Panc1 (cell line): Measurements from ENCODE around the gene FAM3C. TPM values are rescaled to one million over a fixed set of nuclear protein-coding genes. Genes with fewer than 3 reads are reported as not detected.
"Not testable (repeated sequence)": the region's sequence is repeated elsewhere in the genome, so short reads cannot be mapped to it uniquely, and the experiment has no call there.

Experiments
- ATAC-seq: fragments of 200-7000 bp; cut with Tn5 transposase; 2 replicates; pipeline ENCODE4 v1.9.1; 2020; ENCODE audit warnings: mild to moderate bottlenecking, moderate library complexity
- BruUV-seq: library from RNA; stranded (reverse); fragments of 400-500 nt; replicated peaks from 2 replicates; lab custom pipeline; 2021; lab: Mats Ljungman, UMichigan
- CTCF ChIA-PET: fragments of 300-600 bp; sonication (Branson Sonifier 250); formaldehyde crosslinking; loops from one replicate; lab custom pipeline; 2022; ENCODE audit warnings: antibody characterized with exemption; lab: Charles Lee
- POLR2A ChIA-PET: fragments of 300-600 bp; sonication (Branson Sonifier 250); formaldehyde crosslinking; loops from one replicate; lab custom pipeline; 2022; ENCODE audit warnings: antibody characterized with exemption; lab: Charles Lee
- DNase-seq: peaks from one replicate; pipeline ENCODE4 v3.0.0-alpha.2; 2010; ENCODE audit warnings: low read depth, low spot score
- H3K27ac ChIP-seq: 2 replicates; pipeline ENCODE4 v1.5.1; 2011; ENCODE audit warnings: mild to moderate bottlenecking, low read length, inconsistent platforms
- H3K27me3 ChIP-seq: fragments of 200-500 bp; sonication (Bioruptor generic); 2 replicates; pipeline ENCODE4 v1.6.0; 2014; ENCODE audit warnings: low read length, inconsistent platforms; ENCODE audit not compliant: control insufficient read depth, insufficient read depth
- H3K36me3 ChIP-seq: fragments of 200-500 bp; sonication (Bioruptor generic); 2 replicates; pipeline ENCODE4 v1.5.1; 2014; ENCODE audit warnings: inconsistent platforms, mild to moderate bottlenecking, low read length, moderate library complexity; ENCODE audit not compliant: control insufficient read depth, insufficient read depth
- H3K4me1 ChIP-seq: 2 replicates; pipeline ENCODE4 v1.5.1; 2011; ENCODE audit warnings: inconsistent platforms, mild to moderate bottlenecking, low read length, moderate library complexity; ENCODE audit not compliant: control insufficient read depth, insufficient read depth
- H3K4me3 ChIP-seq, 2 experiments: 2 replicates each; pipeline ENCODE4 v1.5.1; 2011 to 2012; ENCODE audit warnings: low read depth in 2 of 2, low read length in 2 of 2, mild to moderate bottlenecking in 2 of 2, inconsistent platforms in 1 of 2, moderate library complexity in 1 of 2
- H3K9me3 ChIP-seq: fragments of 200-500 bp; sonication (Bioruptor generic); 2 replicates; pipeline ENCODE4 v1.5.1; 2014; ENCODE audit warnings: low read depth, mild to moderate bottlenecking, inconsistent platforms, low read length, moderate library complexity; ENCODE audit not compliant: control insufficient read depth, insufficient read depth
- CTCF ChIP-seq: fragments of 450-650 bp; IDR thresholded peaks from 2 replicates; pipeline ENCODE4 v1.5.1; 2017; ENCODE audit warnings: mild to moderate bottlenecking
- POLR2AphosphoS5 ChIP-seq: IDR thresholded peaks from 2 replicates; pipeline ENCODE4 v1.6.1; 2012; ENCODE audit warnings: mild to moderate bottlenecking, low read depth, low read length, moderate library complexity
- REST ChIP-seq, 2 experiments: IDR thresholded peaks; 2 replicates each; pipeline ENCODE4 v1.6.1; 2011 to 2012; ENCODE audit warnings: low read depth in 2 of 2, control low read depth in 1 of 2, low read length in 1 of 2, mild to moderate bottlenecking in 1 of 2, moderate library complexity in 1 of 2; ENCODE audit not compliant: insufficient read depth in 1 of 2
- SIN3A ChIP-seq: IDR thresholded peaks from 2 replicates; pipeline ENCODE4 v1.6.1; 2012; ENCODE audit warnings: low read depth, mild to moderate bottlenecking, low read length, moderate library complexity, borderline replicate concordance; ENCODE audit not compliant: insufficient read depth
- TCF7L2 ChIP-seq: IDR thresholded peaks from 2 replicates; pipeline ENCODE4 v1.6.1; 2011; ENCODE audit warnings: mild to moderate bottlenecking, low read depth, low read length, inconsistent platforms
- in situ Hi-C: cut with HindIII; loops from 2 replicates; pipeline ENCODE4 v1.10.0; 2016; ENCODE audit warnings: low sequenced_read_pairs, low pct_unique_long_range_greater_than_20kb
- intact Hi-C: fragments of 100-400 bp; cut with micrococcal nuclease; formaldehyde crosslinking; loops from one replicate; pipeline ENCODE4 v1.10.0; 2022; ENCODE audit not compliant: unreplicated experiment
- total RNA-seq: library from RNA; stranded (reverse); gene quantifications from one replicate; pipeline ENCODE4 v1.2.1, GENCODE V29; 2021; ENCODE audit not compliant: unreplicated experiment

Gene FAM3C
- total RNA-seq, 1 experiment from 2014 or later: 55.4 TPM

- Histone ChIP-seq H3K4me1 (no peaks in the 10 kb centered on the region), H3K9me3 (no peaks in the 10 kb centered on the region), H3K27ac (no peak overlapping the region), H3K27me3 (peaks cover 5% of the 10 kb centered on the region; the same call in 1 of the 2 replicates), H3K36me3 (no peaks in the 10 kb centered on the region), H3K4me3 (no peak overlapping the region)
- ATAC-seq (no peak), DNase-seq (no peak)
- intact Hi-C loops: no loop called here
- CTCF ChIA-PET: interaction anchor here (0.6 kb wide), 1 partner anchor 101 kb away, joined by 3 read pairs; no protein-coding TSS in a partner anchor
- POLR2A ChIA-PET: no interaction called here
- no TSS peak for BruUV-seq
- no peak for TF ChIP-seq SIN3A
- TF ChIP-seq CTCF: no peak
- no peak for TF ChIP-seq POLR2AphosphoS5
- no peak for TF ChIP-seq TCF7L2
- no peak for TF ChIP-seq REST (IDR thresholded peaks at IDR 0.05; ENCODE audit: insufficient read depth in 1 of 2, low read depth in 2 of 2, low read length in 1 of 2)
- in situ Hi-C loops: no loop called here
Measured at GRCh38 chr7:121323515-121324302, 72.4 kb downstream of the FAM3C start.

- ChIA-PET POLR2A (no interaction called here), CTCF (no interaction called here)
- in situ Hi-C loops (no loop called here), intact Hi-C loops (no loop called here)
- no peak overlapping the region for H3K27ac ChIP-seq
- H3K36me3 ChIP-seq: no peaks in the 10 kb centered on the region
- no TSS peak for BruUV-seq
- ATAC-seq: no peak
- H3K27me3 ChIP-seq: no peaks in the 10 kb centered on the region
- no peaks in the 10 kb centered on the region for H3K9me3 ChIP-seq
- DNase-seq: no peak
- H3K4me3 ChIP-seq: no peak overlapping the region
- TF ChIP-seq REST (IDR thresholded peaks at IDR 0.05; ENCODE audit: insufficient read depth in 1 of 2, low read depth in 2 of 2, low read length in 1 of 2) (no peak), POLR2AphosphoS5 (no peak), SIN3A (no peak), CTCF (no peak), TCF7L2 (no peak)
- no peaks in the 10 kb centered on the region for H3K4me1 ChIP-seq
Measured at GRCh38 chr7:121322460-121322859, 73.6 kb downstream of the FAM3C start.

- POLR2A ChIA-PET, CTCF ChIA-PET, intact Hi-C loops, ATAC-seq, DNase-seq, H3K9me3 ChIP-seq, H3K4me1 ChIP-seq, H3K27me3 ChIP-seq, H3K27ac ChIP-seq, H3K36me3 ChIP-seq, H3K4me3 ChIP-seq, BruUV-seq, in situ Hi-C loops: not testable (repeated sequence)
Measured at GRCh38 chr7:121315170-121315569, 80.9 kb downstream of the FAM3C start.
